ENCODE measurements around the gene FBXO9. TPM values are rescaled to one million over a fixed set of nuclear protein-coding genes. Genes with fewer than 3 reads are reported as not detected.

The FBXO9 gene
- total RNA-seq, 4 donors from 2014 or later = 35.2 to 113 (median 43.2) TPM

GRCh38 chr6:53103993-53104675 is 38.9 kb downstream of the FBXO9 start:
- no peak for DNase-seq (ENCODE audit: low spot score in 2 of 2)
- no peak overlapping the region for H3K4me3 ChIP-seq
- peaks cover 36% of the 10 kb centered on the region for H3K36me3 ChIP-seq
- WGBS = 96% methylated on average over 3 of the region's 3 CpGs
- no peak overlapping the region for H3K27ac ChIP-seq
- no peaks in the 10 kb centered on the region for H3K4me1 ChIP-seq
- TF ChIP-seq POLR2AphosphoS5 (IDR thresholded peaks at IDR 0.05) (no peak), POLR2A (IDR thresholded peaks at IDR 0.05) (no peak), EP300 (IDR thresholded peaks at IDR 0.05) (no peak), CTCF (IDR thresholded peaks at IDR 0.05) (no peak)
- H3K27me3 ChIP-seq = no peaks in the 10 kb centered on the region
- H3K9me3 ChIP-seq = no peaks in the 10 kb centered on the region

- no peak for DNase-seq (ENCODE audit: low spot score in 2 of 2)
- no peaks in the 10 kb centered on the region for H3K27me3 ChIP-seq
- peaks cover 29% of the 10 kb centered on the region for H3K36me3 ChIP-seq
- no peak overlapping the region for H3K27ac ChIP-seq
- no peak overlapping the region for H3K4me3 ChIP-seq
- no peak for TF ChIP-seq CTCF (IDR thresholded peaks at IDR 0.05)
- TF ChIP-seq EP300 (IDR thresholded peaks at IDR 0.05) = no peak
- TF ChIP-seq POLR2AphosphoS5 (IDR thresholded peaks at IDR 0.05) = no peak
- no peak for TF ChIP-seq POLR2A (IDR thresholded peaks at IDR 0.05)
- no peaks in the 10 kb centered on the region for H3K9me3 ChIP-seq
- H3K4me1 ChIP-seq = no peaks in the 10 kb centered on the region
These were observed 39.7 kb downstream of the FBXO9 start for GRCh38 chr6:53104916-53105315.

- DNase-seq (ENCODE audit: low spot score in 2 of 2) = no peak
- no peaks in the 10 kb centered on the region for H3K9me3 ChIP-seq
- H3K36me3 ChIP-seq = peaks cover 9% of the 10 kb centered on the region
- peaks cover 5% of the 10 kb centered on the region for H3K4me1 ChIP-seq
- WGBS = 85% methylated on average over 4 of the region's 4 CpGs
- no peak overlapping the region for H3K4me3 ChIP-seq
- TF ChIP-seq POLR2AphosphoS5 (IDR thresholded peaks at IDR 0.05) = no peak
- TF ChIP-seq CTCF (IDR thresholded peaks at IDR 0.05) = no peak
- TF ChIP-seq POLR2A (IDR thresholded peaks at IDR 0.05) = no peak
- TF ChIP-seq EP300 (IDR thresholded peaks at IDR 0.05) = no peak
- H3K27me3 ChIP-seq = no peaks in the 10 kb centered on the region
- H3K27ac ChIP-seq = no peak overlapping the region
These were observed 41.9 kb downstream of the FBXO9 start for GRCh38 chr6:53107091-53107490.

GRCh38 chr6:53109612-53110011 is 44.4 kb downstream of the FBXO9 start:
- Histone ChIP-seq H3K27me3 (no peaks in the 10 kb centered on the region), H3K4me3 (no peak overlapping the region), H3K27ac (no peak overlapping the region), H3K36me3 (no peaks in the 10 kb centered on the region), H3K9me3 (no peaks in the 10 kb centered on the region), H3K4me1 (peaks cover 11% of the 10 kb centered on the region)
- no peak for DNase-seq (ENCODE audit: low spot score in 2 of 2)
- TF ChIP-seq CTCF (IDR thresholded peaks at IDR 0.05) = no peak
- no peak for TF ChIP-seq POLR2AphosphoS5 (IDR thresholded peaks at IDR 0.05)
- no peak for TF ChIP-seq EP300 (IDR thresholded peaks at IDR 0.05)
- no peak for TF ChIP-seq POLR2A (IDR thresholded peaks at IDR 0.05)
- WGBS = 83% methylated on average over 1 of the region's 2 CpGs

GRCh38 chr6:53111865-53112264 is 46.7 kb downstream of the FBXO9 start:
- H3K4me3 ChIP-seq = no peak overlapping the region
- H3K36me3 ChIP-seq = no peaks in the 10 kb centered on the region
- no peak for DNase-seq (ENCODE audit: low spot score in 2 of 2)
- H3K9me3 ChIP-seq = no peaks in the 10 kb centered on the region
- WGBS = 67% methylated on average over 6 of the region's 6 CpGs
- TF ChIP-seq CTCF (IDR thresholded peaks at IDR 0.05) (no peak), POLR2A (IDR thresholded peaks at IDR 0.05) (no peak), EP300 (IDR thresholded peaks at IDR 0.05) (no peak), POLR2AphosphoS5 (IDR thresholded peaks at IDR 0.05) (no peak)
- H3K27ac ChIP-seq = no peak overlapping the region
- no peaks in the 10 kb centered on the region for H3K27me3 ChIP-seq
- H3K4me1 ChIP-seq = peaks cover 11% of the 10 kb centered on the region
